ENCODE data around the gene EID1. TPM values are rescaled to one million over a fixed set of nuclear protein-coding genes. Genes with fewer than 3 reads are reported as not detected.

The EID1 gene
- total and polyA plus RNA-seq, 2 donors (not counting 3 experiments of a cell fraction or from before 2014, with no cell fraction given), result 146 to 155 TPM

- Histone ChIP-seq H3K36me3 (ENCODE audit: control insufficient read depth in 2 of 2, extremely low read depth in 1 of 2, insufficient read depth in 2 of 2, low read length in 2 of 2) (no peaks in the 10 kb centered on the region), H3K79me2 (ENCODE audit: control insufficient read depth, insufficient read depth, low read length) (no peaks in the 10 kb centered on the region), H3K4me2 (ENCODE audit: insufficient read depth, low read length) (no peak overlapping the region), H2AFZ (ENCODE audit: low read depth, low read length) (no peak overlapping the region), H3K9me1 (replicated peaks; ENCODE audit: control insufficient read depth, extremely low read depth, insufficient read depth, low read length) (no peaks in the 10 kb centered on the region), H3K4me3 (replicated peaks in 1 of 3; ENCODE audit: insufficient read depth in 1 of 3, low read depth in 1 of 3, low read length in 3 of 3) (no peak overlapping the region), H3K9ac (replicated peaks; ENCODE audit: extremely low read depth, insufficient read depth, low read length) (no peak overlapping the region), H3K9me3 (replicated peaks; ENCODE audit: control insufficient read depth, insufficient read depth, low read length) (no peaks in the 10 kb centered on the region), H3K27me3 (ENCODE audit: control insufficient read depth in 2 of 2, insufficient read depth in 2 of 2, low read length in 2 of 2) (peaks cover 11 to 16% of the 10 kb centered on the region in 2 experiments), H4K20me1 (replicated peaks; ENCODE audit: control insufficient read depth, extremely low read depth, insufficient read depth, low read length) (no peaks in the 10 kb centered on the region), H3K4me1 (ENCODE audit: control insufficient read depth, extremely low read depth, insufficient read depth, low read length) (no peaks in the 10 kb centered on the region), H3K27ac (ENCODE audit: insufficient read depth, low read depth, low read length) (no peak overlapping the region)
- CTCF ChIA-PET, result no interaction called here
- FAIRE-seq (no peak), DNase-seq (ENCODE audit: low read depth, low spot score) (no peak)
- BruUV-seq (replicated peaks), result no TSS peak
- POLR2A ChIA-PET, result no interaction called here
- TF ChIP-seq CTCF (IDR thresholded peaks at IDR 0.05; ENCODE audit: extremely low read depth in 1 of 2, insufficient read depth in 1 of 2, low read depth in 1 of 2, low read length in 2 of 2), result no peak
- intact Hi-C loops (cut with micrococcal nuclease), result no loop called here
- dilution Hi-C loops (cut with MboI; ENCODE audit: extremely low pct_ligation_motif_present, low sequenced_read_pairs), result no loop called here
Observed at GRCh38 chr15:48834756-48835155, 43.2 kb upstream of the EID1 start.

- H3K4me1 ChIP-seq (ENCODE audit: control insufficient read depth, extremely low read depth, insufficient read depth, low read length), result no peaks in the 10 kb centered on the region
- intact Hi-C loops (cut with micrococcal nuclease), result no loop called here
- H2AFZ ChIP-seq (ENCODE audit: low read depth, low read length), result no peak overlapping the region
- H3K27me3 ChIP-seq (ENCODE audit: control insufficient read depth in 2 of 2, insufficient read depth in 2 of 2, low read length in 2 of 2), result no peaks in the 10 kb centered on the region
- no peaks in the 10 kb centered on the region for H3K36me3 ChIP-seq (ENCODE audit: control insufficient read depth in 2 of 2, extremely low read depth in 1 of 2, insufficient read depth in 2 of 2, low read length in 2 of 2)
- H3K79me2 ChIP-seq (ENCODE audit: control insufficient read depth, insufficient read depth, low read length), result no peaks in the 10 kb centered on the region
- BruUV-seq (replicated peaks), result no TSS peak
- no peaks in the 10 kb centered on the region for H3K9me3 ChIP-seq (replicated peaks; ENCODE audit: control insufficient read depth, insufficient read depth, low read length)
- H3K27ac ChIP-seq (ENCODE audit: insufficient read depth, low read depth, low read length), result no peak overlapping the region
- H3K9me1 ChIP-seq (replicated peaks; ENCODE audit: control insufficient read depth, extremely low read depth, insufficient read depth, low read length), result no peaks in the 10 kb centered on the region
- no peak overlapping the region for H3K4me2 ChIP-seq (ENCODE audit: insufficient read depth, low read length)
- no peaks in the 10 kb centered on the region for H4K20me1 ChIP-seq (replicated peaks; ENCODE audit: control insufficient read depth, extremely low read depth, insufficient read depth, low read length)
- TF ChIP-seq POLR2AphosphoS5 (IDR thresholded peaks at IDR 0.05; ENCODE audit: insufficient read depth, low read depth, low read length), result no peak
- TF ChIP-seq GATA2 (IDR thresholded peaks at IDR 0.05; ENCODE audit: insufficient read depth, insufficient read length, low read depth, low read length), result no peak
- no peak for TF ChIP-seq FOS (IDR thresholded peaks at IDR 0.05; ENCODE audit: borderline replicate concordance, insufficient read depth, low read length)
- TF ChIP-seq EZH2 (IDR thresholded peaks at IDR 0.05; ENCODE audit: borderline replicate concordance, low read depth, low read length, severe bottlenecking), result no peak
- no peak for TF ChIP-seq JUN (IDR thresholded peaks at IDR 0.05; ENCODE audit: borderline replicate concordance, insufficient read depth, insufficient read length, low read depth)
- no peak for TF ChIP-seq POLR2A (IDR thresholded peaks at IDR 0.05; ENCODE audit: low read depth, low read length)
- no peak for TF ChIP-seq CTCF (IDR thresholded peaks at IDR 0.05; ENCODE audit: extremely low read depth in 1 of 2, insufficient read depth in 1 of 2, low read depth in 1 of 2, low read length in 2 of 2)
- no peak for TF ChIP-seq MYC (IDR thresholded peaks at IDR 0.05; ENCODE audit: low read depth, low read length)
- TF ChIP-seq MAX (IDR thresholded peaks at IDR 0.05; ENCODE audit: insufficient read depth, insufficient read length), result no peak
- no peak overlapping the region for H3K9ac ChIP-seq (replicated peaks; ENCODE audit: extremely low read depth, insufficient read depth, low read length)
- POLR2A ChIA-PET, result no interaction called here
- H3K4me3 ChIP-seq (replicated peaks in 1 of 3; ENCODE audit: insufficient read depth in 1 of 3, low read depth in 1 of 3, low read length in 3 of 3), result no peak overlapping the region
- CTCF ChIA-PET, result no interaction called here
- no peak for FAIRE-seq
- dilution Hi-C loops (cut with MboI; ENCODE audit: extremely low pct_ligation_motif_present, low sequenced_read_pairs), result no loop called here
- no peak for DNase-seq (ENCODE audit: low read depth, low spot score)
Observed at GRCh38 chr15:48842501-48842900, 35.4 kb upstream of the EID1 start.
